ENCODE data around the gene TMEM174. TPM values are rescaled to one million over a fixed set of nuclear protein-coding genes. Genes with fewer than 3 reads are reported as not detected.

Gene TMEM174, protein sequence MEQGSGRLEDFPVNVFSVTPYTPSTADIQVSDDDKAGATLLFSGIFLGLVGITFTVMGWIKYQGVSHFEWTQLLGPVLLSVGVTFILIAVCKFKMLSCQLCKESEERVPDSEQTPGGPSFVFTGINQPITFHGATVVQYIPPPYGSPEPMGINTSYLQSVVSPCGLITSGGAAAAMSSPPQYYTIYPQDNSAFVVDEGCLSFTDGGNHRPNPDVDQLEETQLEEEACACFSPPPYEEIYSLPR
- not detected in 2 replicates for total RNA-seq

DNA sequence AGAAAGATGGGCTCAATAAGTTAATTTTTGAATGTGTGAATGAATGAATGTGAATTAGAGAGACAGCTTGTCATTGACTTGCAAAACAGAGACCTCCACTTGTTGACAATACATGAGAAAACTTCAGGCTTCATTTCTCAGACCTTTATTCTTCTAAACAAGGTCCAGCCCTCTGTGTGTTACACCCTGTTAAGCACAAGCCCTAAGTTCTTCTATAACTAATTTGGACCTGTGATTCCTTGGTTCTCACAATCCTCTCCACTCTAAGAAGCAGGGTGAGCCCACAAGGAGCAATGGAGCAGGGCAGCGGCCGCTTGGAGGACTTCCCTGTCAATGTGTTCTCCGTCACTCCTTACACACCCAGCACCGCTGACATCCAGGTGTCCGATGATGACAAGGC, at the start of gene TMEM174:
TSS of gene TMEM174 (plus strand) at position 243 of the 400 bp plus-strand sequence. CDS start at position 294, 51 bp downstream.

Other genes with a start within 250 kb of the TMEM174 start
- gene FCHO2, start 217.2 kb upstream of the TMEM174 start, total RNA-seq, result 7.9 and 10.2 TPM in 2 replicates
- 0.19 and 0.20 TPM in 2 replicates for gene TMEM171, start 52.6 kb upstream of the TMEM174 start, total RNA-seq

All from cardiac ventricle fibroblast (primary cell).